ENCODE measurements around the gene CHTOP.

GRCh38 chr1:153693466-153693865 lies 59.6 kb downstream of the CHTOP start:
- TF ChIP-seq CTCF (IDR thresholded peaks at IDR 0.05; ENCODE audit: low read depth, low read length, poor library complexity, severe bottlenecking) (no peak), EZH2phosphoT487 (IDR thresholded peaks at IDR 0.05; ENCODE audit: borderline replicate concordance, low read length) (no peak)

All from DOHH2 (cell line).